SU-DHL-6 (cell line): ENCODE results near the gene MARCHF10.

Experiments used
- CTCF ChIP-seq: fragments of 200-600 bp; sonication (generic); IDR thresholded peaks from one replicate; pipeline ENCODE4 v1.5.1; 2017; ENCODE audit warnings: antibody characterized with exemption, mild to moderate bottlenecking, low read length, moderate library complexity; ENCODE audit not compliant: insufficient read depth, poor library complexity, severe bottlenecking
- EZH2phosphoT487 ChIP-seq: fragments of 200-600 bp; sonication (generic), shearing (Covaris generic); conservative IDR thresholded peaks from 2 replicates; pipeline ENCODE4 v1.6.1; 2018; ENCODE audit warnings: mild to moderate bottlenecking, antibody characterized with exemption, low read length, moderate library complexity, mixed read lengths

GRCh38 chr17:62763891-62764600 is 44.1 kb downstream of the MARCHF10 start:
- TF ChIP-seq CTCF (no peak), EZH2phosphoT487 (no peak)
